ENCODE measurements around the gene DTNB.

DNA sequence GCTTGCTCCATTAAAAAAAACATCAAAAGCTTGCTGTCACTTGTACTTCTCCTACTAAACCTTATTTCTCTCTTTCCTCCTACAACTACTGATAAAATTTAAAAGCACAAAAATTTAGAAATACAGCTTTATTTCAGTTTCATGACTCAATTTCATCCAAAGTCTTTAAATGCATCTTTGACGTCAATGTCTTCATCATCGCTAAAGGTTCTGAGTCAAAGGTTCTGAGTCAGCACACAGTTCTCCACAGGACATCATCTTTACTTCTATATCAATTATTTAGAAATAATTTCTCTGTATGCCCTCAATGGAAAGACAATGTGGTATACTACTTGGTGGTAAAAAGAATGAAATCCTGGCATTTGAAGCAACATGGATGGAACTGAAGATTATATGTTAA is 167.8 kb downstream of the DTNB start:
- TF ChIP-seq, protein P1, sequence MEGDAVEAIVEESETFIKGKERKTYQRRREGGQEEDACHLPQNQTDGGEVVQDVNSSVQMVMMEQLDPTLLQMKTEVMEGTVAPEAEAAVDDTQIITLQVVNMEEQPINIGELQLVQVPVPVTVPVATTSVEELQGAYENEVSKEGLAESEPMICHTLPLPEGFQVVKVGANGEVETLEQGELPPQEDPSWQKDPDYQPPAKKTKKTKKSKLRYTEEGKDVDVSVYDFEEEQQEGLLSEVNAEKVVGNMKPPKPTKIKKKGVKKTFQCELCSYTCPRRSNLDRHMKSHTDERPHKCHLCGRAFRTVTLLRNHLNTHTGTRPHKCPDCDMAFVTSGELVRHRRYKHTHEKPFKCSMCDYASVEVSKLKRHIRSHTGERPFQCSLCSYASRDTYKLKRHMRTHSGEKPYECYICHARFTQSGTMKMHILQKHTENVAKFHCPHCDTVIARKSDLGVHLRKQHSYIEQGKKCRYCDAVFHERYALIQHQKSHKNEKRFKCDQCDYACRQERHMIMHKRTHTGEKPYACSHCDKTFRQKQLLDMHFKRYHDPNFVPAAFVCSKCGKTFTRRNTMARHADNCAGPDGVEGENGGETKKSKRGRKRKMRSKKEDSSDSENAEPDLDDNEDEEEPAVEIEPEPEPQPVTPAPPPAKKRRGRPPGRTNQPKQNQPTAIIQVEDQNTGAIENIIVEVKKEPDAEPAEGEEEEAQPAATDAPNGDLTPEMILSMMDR (IDR thresholded peaks at IDR 0.05; ENCODE audit: poor library complexity) = no peak
- TF ChIP-seq EZH2 (IDR thresholded peaks at IDR 0.05; ENCODE audit: borderline replicate concordance) = no peak
